Measurements from ENCODE around the gene FN1. TPM values are rescaled to one million over a fixed set of nuclear protein-coding genes. Genes with fewer than 3 reads are reported as not detected.

FN1 gene
- total RNA-seq, 1 experiment from 2014 or later, result 102 TPM

GRCh38 chr2:215379948-215380347 lies 55.9 kb downstream of the FN1 start:
- Mint-ChIP-seq H3K4me3 (no peak overlapping the region), H3K27me3 (ENCODE audit: low read depth) (no peaks in the 10 kb centered on the region), H3K4me1 (no peaks in the 10 kb centered on the region), H3K27ac (no peak overlapping the region), H3K9me3 (no peaks in the 10 kb centered on the region), H3K36me3 (peaks cover 68% of the 10 kb centered on the region)
- ChIA-PET CTCF (no interaction called here), POLR2A (no interaction called here)
- TF ChIP-seq ZNF263 (CRISPR knock-in tag; IDR thresholded peaks at IDR 0.05; ENCODE audit: low read depth), result no peak
- TF ChIP-seq GABPB1 (CRISPR knock-in tag; IDR thresholded peaks at IDR 0.05), result no peak
- no peak for TF ChIP-seq ZNF281 (CRISPR knock-in tag; IDR thresholded peaks at IDR 0.05)
- no peak for TF ChIP-seq TP53 (CRISPR knock-in tag; IDR thresholded peaks at IDR 0.05)
- DNase-seq (ENCODE audit: low spot score) (no peak), ATAC-seq (no peak)

- POLR2A ChIA-PET, result no interaction called here
- Mint-ChIP-seq H3K27me3 (ENCODE audit: low read depth) (no peaks in the 10 kb centered on the region), H3K4me3 (no peak overlapping the region), H3K36me3 (peaks cover 71% of the 10 kb centered on the region), H3K4me1 (no peaks in the 10 kb centered on the region), H3K9me3 (no peaks in the 10 kb centered on the region), H3K27ac (no peak overlapping the region)
- CTCF ChIA-PET, result no interaction called here
- DNase-seq (ENCODE audit: low spot score) (no peak), ATAC-seq (no peak)
- TF ChIP-seq ZNF121 (CRISPR knock-in tag; IDR thresholded peaks at IDR 0.05) (no peak), NFE2L1 (CRISPR knock-in tag; IDR thresholded peaks at IDR 0.05) (no peak), ERG (CRISPR knock-in tag; IDR thresholded peaks at IDR 0.05) (no peak), HMGA2 (CRISPR knock-in tag; IDR thresholded peaks at IDR 0.05) (no peak), ATF1 (CRISPR knock-in tag; IDR thresholded peaks at IDR 0.05) (no peak), SMAD3 (CRISPR knock-in tag; IDR thresholded peaks at IDR 0.05; ENCODE audit: borderline replicate concordance) (no peak), E2F5 (CRISPR knock-in tag; IDR thresholded peaks at IDR 0.05) (no peak)
Observed at GRCh38 chr2:215379039-215379438, 56.8 kb downstream of the FN1 start.

GRCh38 chr2:215378045-215378444 lies 57.8 kb downstream of the FN1 start:
- Mint-ChIP-seq H3K27me3 (ENCODE audit: low read depth) (no peaks in the 10 kb centered on the region), H3K9me3 (no peaks in the 10 kb centered on the region), H3K27ac (no peak overlapping the region), H3K4me1 (no peaks in the 10 kb centered on the region), H3K4me3 (no peak overlapping the region), H3K36me3 (peaks cover 70% of the 10 kb centered on the region)
- DNase-seq (ENCODE audit: low spot score) (no peak), ATAC-seq (no peak)
- POLR2A ChIA-PET, result no interaction called here
- TF ChIP-seq SMAD3 (CRISPR knock-in tag; IDR thresholded peaks at IDR 0.05; ENCODE audit: borderline replicate concordance), result no peak
- no peak for TF ChIP-seq MXD4 (CRISPR knock-in tag; IDR thresholded peaks at IDR 0.05; ENCODE audit: borderline replicate concordance)
- no peak for TF ChIP-seq ETV6 (CRISPR knock-in tag; IDR thresholded peaks at IDR 0.05)
- no peak for TF ChIP-seq ZNF263 (CRISPR knock-in tag; IDR thresholded peaks at IDR 0.05; ENCODE audit: low read depth)
- TF ChIP-seq GRHL2 (CRISPR knock-in tag; IDR thresholded peaks at IDR 0.05; ENCODE audit: insufficient replicate concordance, severe bottlenecking), result no peak
- no peak for TF ChIP-seq TP53 (CRISPR knock-in tag; IDR thresholded peaks at IDR 0.05)
- CTCF ChIA-PET, result no interaction called here

GRCh38 chr2:215377283-215377682 lies 58.6 kb downstream of the FN1 start:
- Mint-ChIP-seq H3K4me1 (no peaks in the 10 kb centered on the region), H3K4me3 (no peak overlapping the region)

More at GRCh38 chr2:215377283-215377682, 58.6 kb downstream of the FN1 start:
- CTCF ChIA-PET, result no interaction called here
- H3K27me3 Mint-ChIP-seq (ENCODE audit: low read depth), result no peaks in the 10 kb centered on the region
- no peaks in the 10 kb centered on the region for H3K9me3 Mint-ChIP-seq
- 0 out of 2 replicates have a peak, but pooled peaks have one; percentile 4 for TF ChIP-seq CDX4 (CRISPR knock-in tag; IDR thresholded peaks at IDR 0.05; ENCODE audit: borderline replicate concordance)
- no peak for TF ChIP-seq ZNF317 (CRISPR knock-in tag; IDR thresholded peaks at IDR 0.05; ENCODE audit: borderline replicate concordance, low read depth)
- ATAC-seq (no peak), DNase-seq (ENCODE audit: low spot score) (no peak)
- H3K27ac Mint-ChIP-seq, result no peak overlapping the region
- H3K36me3 Mint-ChIP-seq, result peaks cover 64% of the 10 kb centered on the region
- POLR2A ChIA-PET, result no interaction called here

Measured in WTC11 (cell line).